Body of pancreas (tissue), 4 donors: ENCODE results near the gene PIWIL4.

Experiments used
- CTCF ChIP-seq, 7 experiments: fragments of 450-650 bp in 4 of 7; fragments of 200-600 bp in 3 of 7; sonication (generic) in 3 of 7; IDR thresholded peaks; one replicate each; pipeline ENCODE4 v1.5.1; 2016 to 2019; ENCODE audit warnings: antibody characterized with exemption in 7 of 7
- POLR2A ChIP-seq, 3 donors: fragments of 450-650 bp; IDR thresholded peaks; one replicate each; pipeline ENCODE4 v1.6.1; 2016; ENCODE audit warnings: antibody characterized with exemption in 3 of 3, mild to moderate bottlenecking in 2 of 3

- no peak for TF ChIP-seq CTCF (IDR thresholded peaks at IDR 0.05)
- no peak for TF ChIP-seq POLR2A (IDR thresholded peaks at IDR 0.05)
Measured at GRCh38 chr11:94583213-94583865, 16.2 kb downstream of the PIWIL4 start.
